Measurements from ENCODE around the gene PPIB.
"Not testable (repeated sequence)": the region's sequence is repeated elsewhere in the genome, so short reads cannot be mapped to it uniquely, and the experiment has no call there.

The PPIB gene

GRCh38 chr15:64127521-64128270 is 35.1 kb downstream of the PPIB start:
- Histone ChIP-seq H3K4me3 (no peak overlapping the region), H3K27ac (no peak overlapping the region)
- TF ChIP-seq CTCF (IDR thresholded peaks at IDR 0.05): no peak
- DNase-seq (ENCODE audit: low spot score): no peak

- Histone ChIP-seq H3K27ac (no peak overlapping the region), H3K4me3 (no peak overlapping the region)
- no peak for TF ChIP-seq CTCF (IDR thresholded peaks at IDR 0.05)
- DNase-seq (ENCODE audit: low spot score): no peak
Observed at GRCh38 chr15:64125978-64126377, 36.8 kb downstream of the PPIB start.

- no peak for DNase-seq (ENCODE audit: low spot score)
- H3K4me3 ChIP-seq: no peak overlapping the region
- H3K27ac ChIP-seq: no peak overlapping the region
- no peak for TF ChIP-seq CTCF (IDR thresholded peaks at IDR 0.05)
Observed at GRCh38 chr15:64122936-64123351, 39.9 kb downstream of the PPIB start.

- DNase-seq (ENCODE audit: low spot score): no peak
- no peak overlapping the region for H3K27ac ChIP-seq
- TF ChIP-seq CTCF (IDR thresholded peaks at IDR 0.05): no peak
- H3K4me3 ChIP-seq: no peak overlapping the region
Observed at GRCh38 chr15:64122444-64122843, 40.4 kb downstream of the PPIB start.

- Histone ChIP-seq H3K27ac (no peak overlapping the region), H3K4me3 (no peak overlapping the region)
- TF ChIP-seq CTCF (IDR thresholded peaks at IDR 0.05): no peak
- DNase-seq (ENCODE audit: low spot score): no peak
Observed at GRCh38 chr15:64121614-64122013, 41.2 kb downstream of the PPIB start.

- not testable (repeated sequence) for H3K4me3 ChIP-seq; H3K27ac ChIP-seq; DNase-seq (ENCODE audit: low spot score)
Observed at GRCh38 chr15:64120322-64120721, 42.5 kb downstream of the PPIB start.

- Histone ChIP-seq H3K27ac (no peak overlapping the region), H3K4me3 (no peak overlapping the region)
- TF ChIP-seq CTCF (IDR thresholded peaks at IDR 0.05): no peak
- no peak for DNase-seq (ENCODE audit: low spot score)
Observed at GRCh38 chr15:64117759-64118487, 44.9 kb downstream of the PPIB start.
